Measurements from ENCODE around the gene FGF22.

DNA sequence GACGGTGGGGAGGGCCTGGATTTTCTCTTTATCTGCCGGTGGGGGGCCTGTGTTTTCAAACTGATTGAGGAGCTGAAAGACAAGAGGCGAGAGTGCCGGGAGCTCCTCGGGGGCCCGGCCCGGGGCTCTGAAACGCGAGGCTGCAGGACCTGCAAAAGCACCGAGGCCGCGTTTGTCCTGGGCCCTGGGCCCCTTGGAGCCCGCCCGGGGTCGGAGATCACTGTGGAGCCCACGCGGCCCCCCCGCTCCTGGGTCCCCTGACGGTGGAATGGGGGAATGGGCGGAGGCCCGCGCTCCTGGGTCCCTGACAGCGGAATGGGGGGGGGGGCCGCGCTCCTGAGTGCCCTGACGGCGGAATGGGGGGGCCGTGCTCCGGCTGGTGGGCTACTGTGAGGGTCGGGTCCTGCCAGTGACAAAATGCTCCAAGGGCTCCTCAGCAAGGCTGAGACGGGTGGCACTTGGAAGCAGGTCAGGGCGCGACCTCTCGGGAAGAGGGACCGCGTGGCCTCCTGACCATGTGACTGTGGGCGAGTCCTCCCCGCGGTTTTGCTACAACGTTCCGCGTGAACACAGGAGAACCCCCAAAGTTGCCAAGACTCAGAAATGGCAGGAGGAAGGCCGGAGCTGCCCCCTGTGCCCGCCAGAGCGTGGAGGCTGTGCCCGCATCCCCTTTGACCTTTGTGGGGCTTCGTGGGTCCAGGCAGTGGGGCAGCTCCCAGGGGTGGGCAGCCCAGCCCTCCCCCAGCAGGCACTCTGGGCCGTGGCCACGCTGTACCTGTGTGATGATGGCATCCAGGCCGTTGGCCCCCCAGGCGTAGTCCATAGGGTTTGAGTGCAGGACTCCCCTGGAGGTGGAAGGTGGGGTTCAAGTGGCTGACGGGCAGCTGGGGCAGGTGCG, 9.5 kb downstream of the FGF22 start:
- TF ChIP-seq TAF1 (IDR thresholded peaks at IDR 0.05; ENCODE audit: borderline replicate concordance, insufficient read depth, low read length) (no peak), POLR2AphosphoS5 (IDR thresholded peaks at IDR 0.05; ENCODE audit: low read depth, low read length) (no peak)
